Measurements from ENCODE around the gene CMC4.

CMC4 gene

DNA sequence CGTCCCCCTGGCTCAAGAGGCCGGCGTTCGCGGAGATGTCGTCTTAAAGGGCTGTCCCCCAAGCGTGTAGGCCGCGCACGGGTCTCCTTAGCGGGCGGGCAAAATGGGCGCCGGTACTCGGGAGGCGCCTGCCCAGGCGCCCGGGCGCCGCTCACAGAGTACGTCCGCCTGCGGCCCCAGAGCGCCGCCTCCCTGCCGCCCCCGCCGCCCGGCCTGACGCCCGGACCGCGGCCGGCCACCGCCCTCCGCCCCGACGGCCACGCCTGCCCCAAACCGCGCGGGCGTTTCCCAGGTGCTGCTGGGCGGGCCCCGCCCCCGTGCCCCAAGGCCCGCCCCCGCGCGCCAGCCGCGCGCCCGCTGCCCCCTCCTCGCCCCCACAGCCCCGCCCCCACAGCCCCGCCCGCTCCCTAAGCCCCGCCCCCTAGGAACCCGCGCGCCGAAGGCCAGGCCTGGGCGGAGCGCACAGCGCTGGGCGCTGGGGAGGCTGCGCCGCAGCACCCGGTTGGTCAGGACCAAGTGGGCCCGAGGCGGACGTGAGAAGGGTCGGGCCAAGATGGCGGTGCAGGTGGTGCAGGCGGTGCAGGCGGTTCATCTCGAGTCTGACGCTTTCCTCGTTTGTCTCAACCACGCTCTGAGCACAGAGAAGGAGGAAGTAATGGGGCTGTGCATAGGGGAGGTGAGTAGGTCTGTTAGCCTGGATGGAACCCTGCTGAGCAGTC, at the start of gene CMC4, which contains the start of the genes BRCC3 and MTCP1:
CMC4 (minus strand) TSS at position 162 of the 719 bp plus-strand sequence. CDS start 7,113 bp downstream, outside the sequence.
BRCC3 (plus strand) TSS at position 534 of the 719 bp plus-strand sequence; CDS start at position 554, 20 bp downstream.
MTCP1 (minus strand) TSS at position 162 of the 719 bp plus-strand sequence. CDS start 5,126 bp downstream, outside the sequence.
- no peak for FAIRE-seq

GRCh38 chrX:155115174-155115819, 44.4 kb upstream of the CMC4 start:
- FAIRE-seq, result no peak

DNA sequence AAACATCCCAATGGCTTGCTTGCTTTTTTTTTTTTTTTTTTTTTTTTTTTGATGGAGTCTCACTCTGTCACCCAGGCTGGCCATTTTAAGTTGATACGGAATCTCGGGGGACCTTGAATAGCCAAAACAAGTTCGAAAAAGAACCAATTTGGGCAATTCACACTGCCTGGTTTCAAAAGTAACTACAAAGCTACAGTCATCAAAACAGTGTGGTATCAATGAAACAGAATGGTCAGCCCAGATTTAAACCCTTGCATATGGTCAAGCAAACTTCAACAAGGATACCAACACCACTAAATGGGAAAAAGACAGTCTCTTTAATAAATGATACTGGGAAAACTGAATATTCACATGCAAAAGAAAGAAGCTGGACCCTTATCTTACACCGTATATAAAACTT, 42.2 kb upstream of the CMC4 start:
- no peak for FAIRE-seq

DNA sequence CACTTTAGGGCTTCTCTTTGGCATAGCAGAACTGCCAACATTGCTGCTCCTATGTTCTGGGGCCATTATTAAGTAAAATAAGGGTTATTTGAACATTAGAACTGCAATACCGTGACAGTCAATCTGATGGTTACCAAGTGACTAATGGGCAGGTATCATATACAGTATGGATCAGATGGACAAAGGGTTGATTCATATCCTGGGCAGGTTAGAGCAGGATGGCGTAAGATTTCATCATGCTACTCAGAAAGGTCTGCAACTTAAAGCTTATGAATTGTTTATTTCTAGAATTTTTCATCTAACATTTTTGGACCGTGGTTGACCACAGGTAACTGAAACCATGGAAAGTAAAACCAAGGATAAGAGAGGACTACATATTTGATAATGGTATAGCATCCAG, 41.2 kb upstream of the CMC4 start:
- no peak for FAIRE-seq

DNA sequence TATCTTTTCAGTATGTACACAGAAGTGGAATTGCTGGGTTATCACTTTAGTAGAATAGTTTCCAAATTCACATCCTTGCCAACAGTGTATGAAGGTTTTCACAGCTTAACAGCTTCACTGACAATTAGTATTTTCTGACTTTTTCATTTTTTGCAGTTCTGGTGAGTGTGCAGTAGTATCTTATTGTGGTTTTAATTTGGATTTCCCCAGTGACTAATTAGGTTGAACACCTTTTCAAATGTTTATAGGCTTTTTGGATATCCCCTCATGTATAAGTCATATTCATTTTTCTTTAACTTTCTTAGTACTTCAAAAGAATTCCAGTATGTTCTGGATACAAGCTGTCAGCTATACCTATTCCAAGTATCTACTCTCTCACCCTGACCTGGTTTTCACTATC, 37.5 kb upstream of the CMC4 start:
- FAIRE-seq, result peak; percentile 51

- no peak for FAIRE-seq
These were observed 35.0 kb upstream of the CMC4 start for GRCh38 chrX:155105919-155106318.

DNA sequence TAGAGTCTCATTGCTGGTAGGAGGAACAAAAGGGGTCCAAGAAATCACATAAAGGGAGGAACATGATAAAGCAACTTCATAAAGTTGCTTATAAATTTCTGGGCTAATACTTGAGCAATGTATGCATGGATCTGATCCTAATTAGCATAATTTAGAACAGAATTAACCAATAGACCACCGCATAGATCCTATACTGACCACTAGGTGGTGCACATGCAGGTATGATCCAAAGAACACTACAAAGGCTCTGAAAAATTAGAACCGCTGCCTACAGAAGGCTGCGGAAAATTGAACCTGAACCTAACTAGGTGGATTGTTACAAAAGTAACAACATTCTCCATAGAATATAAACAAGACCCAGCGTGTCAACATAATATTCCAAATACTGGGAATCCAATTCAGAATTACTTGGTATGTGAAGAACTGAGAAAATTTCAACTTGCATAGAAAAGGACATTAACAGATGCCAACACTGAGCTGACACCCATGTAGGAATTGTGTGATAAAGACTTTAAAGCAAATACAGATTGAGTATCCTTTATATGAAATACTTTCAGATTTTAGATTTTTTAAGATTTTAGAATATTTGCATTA, 23.6 kb upstream of the CMC4 start:
- no peak for FAIRE-seq

DNA sequence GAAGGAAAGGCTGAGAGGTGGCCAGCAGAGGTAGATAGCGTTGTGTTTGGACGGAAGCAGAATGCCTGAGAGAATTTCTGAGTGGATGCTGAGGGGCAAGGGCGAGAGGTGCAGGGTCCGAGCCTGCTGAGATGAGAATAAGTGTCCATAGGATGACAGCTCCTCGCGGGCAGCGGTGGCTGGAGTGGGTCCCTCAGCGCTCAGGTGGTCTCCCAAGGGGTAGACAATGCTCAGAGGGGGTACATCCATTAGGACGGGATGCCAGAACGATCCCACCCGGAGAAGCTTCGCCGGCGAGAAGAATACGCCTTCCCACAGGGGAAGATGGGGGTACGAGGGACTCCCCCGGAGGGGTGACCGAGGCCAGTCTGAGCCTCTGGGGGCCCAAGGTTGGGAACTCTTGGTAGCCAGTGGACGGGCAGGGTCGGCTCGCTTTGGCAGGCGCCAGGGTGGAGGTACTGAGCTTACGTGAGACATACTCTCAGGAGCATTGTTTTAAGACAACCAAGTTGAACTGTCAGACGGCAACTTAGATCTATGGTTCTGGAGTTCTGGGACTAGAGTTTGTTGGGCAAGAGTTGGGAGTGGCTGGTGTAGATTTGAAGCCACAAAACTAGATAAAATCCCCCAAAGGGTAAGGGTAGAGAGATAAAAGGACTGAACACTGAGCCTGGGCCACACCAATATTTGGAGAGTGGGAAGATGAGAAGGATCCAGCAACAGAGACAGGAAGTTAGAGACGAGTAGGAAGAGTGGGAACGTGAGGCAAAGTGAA, 16.2 kb upstream of the CMC4 start:
- no peak for FAIRE-seq

DNA sequence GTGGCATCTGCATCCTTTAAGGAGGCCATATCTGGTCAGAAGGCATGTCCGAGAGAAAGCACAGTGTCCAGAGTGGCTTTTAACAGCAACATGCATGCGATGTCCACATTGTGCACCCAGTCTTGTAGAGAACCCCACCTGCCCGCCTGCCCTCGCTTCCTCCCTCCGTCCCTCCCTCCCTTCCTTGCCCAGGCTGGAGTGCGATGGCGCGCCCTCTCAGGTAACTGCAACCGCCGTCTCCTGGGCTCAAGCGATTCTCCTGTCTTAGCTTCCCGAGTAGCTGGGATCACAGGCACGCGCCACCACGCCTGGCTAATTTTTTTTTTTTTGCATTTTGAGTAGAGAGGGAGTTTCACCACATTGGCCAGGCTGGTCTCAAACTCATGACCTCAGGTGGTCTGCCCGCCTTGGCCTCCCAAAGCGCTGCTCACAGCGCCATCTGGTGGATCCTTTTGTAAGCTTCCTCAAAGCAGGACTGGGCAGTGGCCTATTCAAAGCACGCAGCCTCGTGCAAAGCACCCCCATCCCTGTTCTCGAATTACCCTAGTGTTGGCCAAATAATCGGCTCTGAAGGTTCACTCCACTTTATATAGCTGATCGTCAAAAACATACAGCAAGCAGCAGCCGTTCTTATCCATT, 15.4 kb upstream of the CMC4 start:
- FAIRE-seq, result no peak

DNA sequence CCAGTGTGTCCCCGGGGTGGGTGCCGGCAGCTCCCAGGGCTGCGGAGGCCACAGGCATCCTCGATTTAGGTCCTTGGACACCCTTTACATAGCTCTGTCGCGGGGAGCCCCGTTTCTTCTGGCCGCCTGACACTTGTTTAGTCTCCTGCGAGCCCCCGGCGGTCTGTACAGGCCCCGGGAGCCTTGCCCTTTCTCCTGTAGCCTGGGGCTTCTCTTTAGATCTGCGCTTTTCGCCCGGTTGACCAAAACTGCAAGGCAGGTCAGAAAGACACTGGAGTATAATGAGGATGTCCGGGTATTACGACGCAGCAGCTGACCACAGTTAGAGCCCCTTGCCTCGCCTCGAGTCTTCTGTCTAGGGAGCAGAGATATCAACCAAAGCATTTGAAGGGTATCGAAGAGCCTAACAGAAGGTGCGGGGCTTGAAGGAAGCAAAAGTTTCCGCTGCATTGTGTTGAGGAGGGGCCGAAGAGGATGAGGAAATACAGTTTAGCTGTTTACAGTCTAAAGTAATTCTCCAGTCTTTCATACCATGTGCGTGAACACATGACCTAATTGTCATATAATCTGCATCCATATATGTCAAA, 851 bp upstream of the CMC4 start:
- FAIRE-seq, result no peak

DNA sequence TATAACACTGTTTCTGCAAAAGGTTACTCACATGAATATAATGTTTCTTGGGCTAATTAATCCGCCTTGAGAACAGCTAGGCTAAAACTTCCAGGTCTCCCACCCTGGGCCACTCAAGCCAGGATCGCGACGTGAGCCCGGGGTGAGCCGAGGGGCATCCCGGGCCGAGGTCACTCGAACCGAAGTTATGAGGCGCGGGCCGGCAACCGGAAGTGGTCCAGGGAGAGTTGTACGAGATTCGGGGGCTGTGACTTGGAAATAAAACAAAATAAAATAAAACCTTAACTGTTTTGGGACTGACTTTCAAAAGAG, 317 bp downstream of the CMC4 start:
- FAIRE-seq, result no peak

DNA sequence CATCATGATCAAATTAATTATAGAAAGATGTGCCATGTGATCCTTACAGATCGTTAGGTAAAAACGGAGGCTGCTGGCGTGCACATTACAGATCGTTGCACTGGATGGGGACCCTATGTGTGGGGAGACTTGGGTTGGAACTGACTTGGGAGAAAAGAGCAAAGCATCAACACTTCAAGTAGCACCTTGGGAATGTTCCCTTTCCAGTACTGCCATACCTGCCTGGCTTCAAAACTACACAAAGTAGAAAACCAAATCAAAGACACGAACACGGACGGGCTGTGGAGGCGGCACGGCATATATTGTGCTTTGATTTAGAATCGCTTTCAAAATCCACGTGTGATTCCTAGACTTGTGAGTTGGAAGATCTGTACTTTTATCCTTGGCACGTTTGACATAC, 898 bp downstream of the CMC4 start:
- FAIRE-seq, result no peak

DNA sequence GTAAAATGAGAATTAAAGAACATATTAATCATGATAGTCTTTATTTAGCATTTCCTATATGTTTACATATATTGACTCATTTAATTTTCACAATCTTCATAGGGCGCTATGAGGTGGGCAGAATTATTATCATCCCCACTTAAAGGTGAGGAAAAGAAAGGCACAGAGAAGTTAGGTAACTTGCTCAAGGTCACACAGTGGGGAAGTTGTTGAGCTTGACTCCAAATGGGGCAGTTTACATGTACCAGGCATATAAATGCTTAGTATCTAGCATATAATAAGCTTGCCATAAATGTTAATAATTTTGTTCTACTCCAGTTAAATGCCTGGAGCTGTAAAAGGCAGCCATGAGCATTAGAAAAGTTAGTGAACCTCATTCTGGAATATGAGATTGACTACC, 1.5 kb downstream of the CMC4 start:
- FAIRE-seq, result no peak

GRCh38 chrX:155068165-155068564, 2.8 kb downstream of the CMC4 start:
- no peak for FAIRE-seq

DNA sequence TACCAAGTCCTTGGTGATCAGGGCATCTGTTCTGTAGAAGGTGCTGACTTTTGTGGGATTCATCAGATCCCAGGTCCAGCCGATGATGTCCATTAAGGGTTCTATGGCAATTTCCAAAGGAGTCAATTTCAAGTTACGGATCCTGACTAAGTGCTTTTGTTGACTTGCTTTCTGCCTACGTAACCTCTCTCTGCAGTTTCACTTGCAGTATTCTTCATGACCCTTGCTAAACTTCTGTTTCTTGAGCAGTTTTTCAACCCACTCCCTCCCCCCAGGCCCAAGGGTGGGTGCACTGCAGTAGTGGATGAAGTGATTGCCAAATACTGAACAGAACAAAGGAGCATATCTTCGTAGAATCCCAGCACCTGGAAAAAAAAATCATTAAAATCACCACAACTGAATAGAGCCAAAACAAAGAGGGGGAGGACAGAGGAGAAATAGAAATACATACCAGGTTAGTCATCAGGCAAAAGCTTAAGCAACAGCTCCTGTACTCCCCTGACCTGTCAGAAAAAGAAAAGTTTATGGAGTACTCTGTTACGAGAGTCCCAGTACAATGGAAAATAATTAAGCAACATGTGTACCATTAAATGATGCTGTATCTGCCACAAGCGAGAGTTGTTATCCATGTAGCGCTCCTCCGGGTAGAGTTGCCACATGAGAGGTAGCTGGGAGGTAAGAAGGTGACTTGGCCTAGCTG, 5.8 kb downstream of the CMC4 start:
- no peak for FAIRE-seq

GRCh38 chrX:155061760-155062159, 9.2 kb downstream of the CMC4 start:
- no peak for FAIRE-seq

GRCh38 chrX:155056877-155057792, 13.8 kb downstream of the CMC4 start:
- FAIRE-seq, result peak; percentile 68

GRCh38 chrX:155056471-155056870, 14.5 kb downstream of the CMC4 start:
- no peak for FAIRE-seq

- no peak for FAIRE-seq
These were observed 15.4 kb downstream of the CMC4 start for GRCh38 chrX:155055494-155055893.

GRCh38 chrX:155054255-155054654, 16.7 kb downstream of the CMC4 start:
- no peak for FAIRE-seq

- FAIRE-seq, result no peak
These were observed 17.3 kb downstream of the CMC4 start for GRCh38 chrX:155053656-155054055.
